HG03432 (cell line): ENCODE data around the gene DIRAS3.
"Not testable (repeated sequence)": the region's sequence is repeated elsewhere in the genome, so short reads cannot be mapped to it uniquely, and the experiment has no call there.

Source experiments
- ATAC-seq: cut with Tn5 transposase; IDR thresholded peaks from one replicate; pipeline ENCODE4 v1.9.1; 2021; ENCODE audit warnings: mild to moderate bottlenecking, moderate library complexity; ENCODE audit not compliant: unreplicated experiment

DIRAS3 gene

GRCh38 chr1:68049941-68050878 lies at the start of gene DIRAS3:
TSS of gene DIRAS3 (minus strand) at chr1:68050627. CDS start at chr1:68047297, 3,330 bp downstream.
- ATAC-seq = no peak

GRCh38 chr1:68093737-68094136 lies 43.3 kb upstream of the DIRAS3 start:
- no peak for ATAC-seq

GRCh38 chr1:68087184-68087583 lies 36.8 kb upstream of the DIRAS3 start:
- no peak for ATAC-seq

- no peak for ATAC-seq
These were observed 35.3 kb upstream of the DIRAS3 start for GRCh38 chr1:68085752-68086151.

- ATAC-seq = no peak
These were observed 33.3 kb upstream of the DIRAS3 start for GRCh38 chr1:68083686-68084085.

- no peak for ATAC-seq
These were observed 31.4 kb upstream of the DIRAS3 start for GRCh38 chr1:68081775-68082283.

- ATAC-seq = no peak
These were observed 28.2 kb upstream of the DIRAS3 start for GRCh38 chr1:68078647-68079046.

GRCh38 chr1:68074472-68074871 lies 24.0 kb upstream of the DIRAS3 start:
- ATAC-seq = no peak

- no peak for ATAC-seq
These were observed 15.3 kb upstream of the DIRAS3 start for GRCh38 chr1:68065766-68066165.

GRCh38 chr1:68058053-68058452 lies 7.6 kb upstream of the DIRAS3 start:
- not testable (repeated sequence) for ATAC-seq

GRCh38 chr1:68057564-68057963 lies 7.1 kb upstream of the DIRAS3 start:
- no peak for ATAC-seq

- ATAC-seq = no peak
These were observed 6.6 kb upstream of the DIRAS3 start for GRCh38 chr1:68057050-68057449.

- ATAC-seq = no peak
These were observed 1.0 kb upstream of the DIRAS3 start for GRCh38 chr1:68051475-68051874.

- ATAC-seq = no peak
These were observed 2.8 kb downstream of the DIRAS3 start for GRCh38 chr1:68047659-68048026.

- no peak for ATAC-seq
These were observed 3.4 kb downstream of the DIRAS3 start for GRCh38 chr1:68046885-68047658.

GRCh38 chr1:68046423-68046822 lies 4.0 kb downstream of the DIRAS3 start:
- no peak for ATAC-seq

- no peak for ATAC-seq
These were observed 4.8 kb downstream of the DIRAS3 start for GRCh38 chr1:68045511-68046180.

- ATAC-seq = no peak
These were observed 6.9 kb downstream of the DIRAS3 start for GRCh38 chr1:68043443-68044090.

GRCh38 chr1:68036946-68037345 lies 13.5 kb downstream of the DIRAS3 start:
- no peak for ATAC-seq

- no peak for ATAC-seq
These were observed 21.0 kb downstream of the DIRAS3 start for GRCh38 chr1:68029444-68029843.

GRCh38 chr1:68028566-68028965 lies 21.9 kb downstream of the DIRAS3 start:
- no peak for ATAC-seq
